Measurements from ENCODE around the gene SIAH3. TPM values are rescaled to one million over a fixed set of nuclear protein-coding genes. Genes with fewer than 3 reads are reported as not detected.

Gene SIAH3
- total and polyA plus RNA-seq, 10 of the 15 experiments (the other 5 are each of a cell fraction or from before 2014, with no cell fraction given) = not detected

- no peak overlapping the region for H3K9ac ChIP-seq (ENCODE audit: control insufficient read depth, insufficient read depth, low read length)
- RAD21 ChIA-PET (ENCODE audit: unreplicated experiment) = no interaction called here
- intact Hi-C loops (cut with micrococcal nuclease; ENCODE audit: unreplicated experiment) (no loop called here), in situ Hi-C loops (cut with MboI) (no loop called here)
- DNase-seq (ENCODE audit: low read depth, low spot score) (no peak), FAIRE-seq (no peak), ATAC-seq (no peak)
- no peaks in the 10 kb centered on the region for H3K9me3 ChIP-seq (replicated peaks; ENCODE audit: control insufficient read depth, insufficient read depth, low read length)
- CTCF ChIA-PET = interaction anchor here (1.0 kb wide), 1 partner anchor 10 kb away, joined by 3 read pairs; no protein-coding TSS in a partner anchor
- BruUV-seq (replicated peaks) = no TSS peak
- no peaks in the 10 kb centered on the region for H3K79me2 ChIP-seq (ENCODE audit: control insufficient read depth, insufficient read depth, low read length)
- H2AFZ ChIP-seq (ENCODE audit: control insufficient read depth, low read depth, low read length) = no peak overlapping the region
- no peaks in the 10 kb centered on the region; the same call in 1 of the 2 replicates for H4K20me1 ChIP-seq (ENCODE audit: control insufficient read depth, insufficient read depth)
- no peaks in the 10 kb centered on the region; a peak in 3 of 4 replicates for H3K27me3 ChIP-seq (replicated peaks in 1 of 2; ENCODE audit: control insufficient read depth in 2 of 2, insufficient read depth in 2 of 2, low read length in 1 of 2)
- H3K4me2 ChIP-seq (ENCODE audit: control insufficient read depth, insufficient read depth) = no peak overlapping the region
- H3K36me3 ChIP-seq (ENCODE audit: control insufficient read depth in 2 of 2, insufficient read depth in 2 of 2, low read length in 1 of 2) = no peaks in the 10 kb centered on the region
- no peak overlapping the region for H3K4me3 ChIP-seq
- WGBS (ENCODE audit: insufficient coverage, insufficient replicate concordance, low lambda C conversion rate, missing lambda C conversion rate) = 0% methylated on average over 1 of the region's 1 CpG
- H3K4me1 ChIP-seq (ENCODE audit: control insufficient read depth, insufficient read depth, low read length) = no peaks in the 10 kb centered on the region
- SMC1A ChIA-PET (ENCODE audit: uncharacterized antibody, unreplicated experiment) = interaction anchor here (0.7 to 1.3 kb wide), 2 partner anchors 9 to 50 kb away, joined by 3 read pairs; no protein-coding TSS in a partner anchor
- POLR2A ChIA-PET = no interaction called here
- no peak overlapping the region for H3K27ac ChIP-seq (ENCODE audit: control insufficient read depth, insufficient read depth)
- no peak for TF ChIP-seq RBBP5 (conservative IDR thresholded peaks at IDR 0.05)
- TF ChIP-seq CUX1 (IDR thresholded peaks at IDR 0.05; ENCODE audit: insufficient replicate concordance, low read depth, low read length) = no peak
- TF ChIP-seq RB1 (IDR thresholded peaks at IDR 0.05; ENCODE audit: borderline replicate concordance) = no peak
- no peak for TF ChIP-seq ATF3 (IDR thresholded peaks at IDR 0.05; ENCODE audit: borderline replicate concordance, extremely low read depth, low read depth, low read length)
- TF ChIP-seq BCL11A (IDR thresholded peaks at IDR 0.05; ENCODE audit: low read depth, low read length) = no peak
- no peak for TF ChIP-seq PBX3 (IDR thresholded peaks at IDR 0.05; ENCODE audit: insufficient replicate concordance, low read depth, low read length)
- no peak for TF ChIP-seq ZBTB40 (IDR thresholded peaks at IDR 0.05; ENCODE audit: borderline replicate concordance)
- TF ChIP-seq RELA (IDR thresholded peaks at IDR 0.05; ENCODE audit: borderline replicate concordance, partially characterized antibody) = no peak
- TF ChIP-seq SMC3 (IDR thresholded peaks at IDR 0.05; ENCODE audit: borderline replicate concordance, low read length) = no peak
Observed at GRCh38 chr13:45837111-45837510, 14.4 kb downstream of the SIAH3 start.

All from GM12878 (cell line).